ENCODE data around the gene FHIT. TPM values are rescaled to one million over a fixed set of nuclear protein-coding genes. Genes with fewer than 3 reads are reported as not detected.

FHIT gene
- total RNA-seq, 1 experiment from 2014 or later = 9.8 TPM

GRCh38 chr3:60198179-60198720 lies 1053.0 kb downstream of the FHIT start:
- H3K27me3 ChIP-seq (ENCODE audit: insufficient read depth, low read depth) = no peaks in the 10 kb centered on the region
- CTCF ChIA-PET = no interaction called here
- H3K9me3 ChIP-seq (ENCODE audit: insufficient read depth, low read depth) = no peaks in the 10 kb centered on the region
- POLR2A ChIA-PET (ENCODE audit: unreplicated experiment) = no interaction called here
- H3K4me1 ChIP-seq (replicated peaks; ENCODE audit: insufficient read depth) = no peaks in the 10 kb centered on the region
- BruUV-seq (replicated peaks) = no TSS peak
- no peaks in the 10 kb centered on the region for H3K9me2 ChIP-seq (ENCODE audit: insufficient read depth)
- no peaks in the 10 kb centered on the region for H3K36me3 ChIP-seq (ENCODE audit: low read depth)
- intact Hi-C loops (cut with micrococcal nuclease; ENCODE audit: unreplicated experiment) = no loop called here
- no peak overlapping the region for H3K27ac ChIP-seq
- H3K79me2 ChIP-seq (ENCODE audit: low read depth) = no peaks in the 10 kb centered on the region
- H3K4me2 ChIP-seq = no peak overlapping the region
- no peaks in the 10 kb centered on the region for H4K20me1 ChIP-seq (ENCODE audit: insufficient read depth)
- TF ChIP-seq EZH2 (IDR thresholded peaks at IDR 0.05; ENCODE audit: low read depth) = no peak
- TF ChIP-seq, protein P1, sequence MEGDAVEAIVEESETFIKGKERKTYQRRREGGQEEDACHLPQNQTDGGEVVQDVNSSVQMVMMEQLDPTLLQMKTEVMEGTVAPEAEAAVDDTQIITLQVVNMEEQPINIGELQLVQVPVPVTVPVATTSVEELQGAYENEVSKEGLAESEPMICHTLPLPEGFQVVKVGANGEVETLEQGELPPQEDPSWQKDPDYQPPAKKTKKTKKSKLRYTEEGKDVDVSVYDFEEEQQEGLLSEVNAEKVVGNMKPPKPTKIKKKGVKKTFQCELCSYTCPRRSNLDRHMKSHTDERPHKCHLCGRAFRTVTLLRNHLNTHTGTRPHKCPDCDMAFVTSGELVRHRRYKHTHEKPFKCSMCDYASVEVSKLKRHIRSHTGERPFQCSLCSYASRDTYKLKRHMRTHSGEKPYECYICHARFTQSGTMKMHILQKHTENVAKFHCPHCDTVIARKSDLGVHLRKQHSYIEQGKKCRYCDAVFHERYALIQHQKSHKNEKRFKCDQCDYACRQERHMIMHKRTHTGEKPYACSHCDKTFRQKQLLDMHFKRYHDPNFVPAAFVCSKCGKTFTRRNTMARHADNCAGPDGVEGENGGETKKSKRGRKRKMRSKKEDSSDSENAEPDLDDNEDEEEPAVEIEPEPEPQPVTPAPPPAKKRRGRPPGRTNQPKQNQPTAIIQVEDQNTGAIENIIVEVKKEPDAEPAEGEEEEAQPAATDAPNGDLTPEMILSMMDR (conservative IDR thresholded peaks at IDR 0.05) = no peak
- no peak for DNase-seq
- no peak overlapping the region for H2AFZ ChIP-seq
- no peak overlapping the region for H3K4me3 ChIP-seq
- H3F3A ChIP-seq (ENCODE audit: insufficient read depth, low read depth) = no peaks in the 10 kb centered on the region

DNA sequence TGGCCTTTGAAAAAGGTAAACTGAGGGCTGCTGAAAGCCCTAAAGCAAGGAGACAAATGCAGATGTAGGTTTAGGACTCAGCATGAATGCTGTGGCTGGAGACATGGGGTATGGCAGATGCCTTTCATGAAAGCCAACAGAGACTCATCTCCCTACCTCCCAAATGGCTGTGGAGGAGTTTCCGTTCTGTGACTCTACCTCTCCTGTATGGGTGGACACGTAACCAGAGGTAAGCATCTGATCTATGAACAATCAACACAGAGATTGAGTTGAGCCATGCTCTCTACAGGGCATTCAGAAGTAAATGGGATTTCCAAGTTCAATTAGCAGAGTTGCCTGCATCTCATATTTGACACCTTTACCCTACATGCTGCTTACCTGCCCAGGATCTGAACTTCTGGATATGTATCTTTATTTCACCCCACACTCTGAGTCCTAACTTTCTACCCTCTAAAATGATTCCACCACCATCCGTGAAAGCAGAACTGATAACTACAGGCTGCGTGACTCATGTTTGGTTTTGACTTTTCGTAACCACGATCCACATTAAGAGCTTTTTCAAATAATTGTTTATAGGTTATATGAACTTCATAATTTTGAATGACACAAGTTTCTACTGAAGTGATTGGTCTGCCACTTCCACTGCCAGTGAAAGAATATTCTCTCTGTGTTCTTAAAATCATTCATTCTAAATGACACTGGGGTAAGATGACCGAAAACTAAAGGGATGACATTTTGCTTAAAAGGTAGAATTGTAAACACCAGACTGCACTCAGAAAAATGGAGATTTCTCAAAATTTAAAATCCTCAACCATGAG lies 1058.7 kb downstream of the FHIT start:
- no TSS peak for BruUV-seq (replicated peaks)
- no peaks in the 10 kb centered on the region for H3K4me1 ChIP-seq (replicated peaks; ENCODE audit: insufficient read depth)
- H3K27ac ChIP-seq = no peak overlapping the region
- H3K36me3 ChIP-seq (ENCODE audit: low read depth) = no peaks in the 10 kb centered on the region
- intact Hi-C loops (cut with micrococcal nuclease; ENCODE audit: unreplicated experiment) = no loop called here
- TF ChIP-seq, protein P1 (conservative IDR thresholded peaks at IDR 0.05) = no peak
- no peak for TF ChIP-seq EZH2 (IDR thresholded peaks at IDR 0.05; ENCODE audit: low read depth)
- H4K20me1 ChIP-seq (ENCODE audit: insufficient read depth) = no peaks in the 10 kb centered on the region
- H2AFZ ChIP-seq = no peak overlapping the region
- no peaks in the 10 kb centered on the region for H3K9me3 ChIP-seq (ENCODE audit: insufficient read depth, low read depth)
- H3K79me2 ChIP-seq (ENCODE audit: low read depth) = no peaks in the 10 kb centered on the region
- POLR2A ChIA-PET (ENCODE audit: unreplicated experiment) = no interaction called here
- no peaks in the 10 kb centered on the region for H3K27me3 ChIP-seq (ENCODE audit: insufficient read depth, low read depth)
- H3K4me2 ChIP-seq = no peak overlapping the region
- H3K9me2 ChIP-seq (ENCODE audit: insufficient read depth) = no peaks in the 10 kb centered on the region
- no peaks in the 10 kb centered on the region for H3F3A ChIP-seq (ENCODE audit: insufficient read depth, low read depth)
- H3K4me3 ChIP-seq = no peak overlapping the region
- CTCF ChIA-PET = no interaction called here
- DNase-seq = no peak

DNA sequence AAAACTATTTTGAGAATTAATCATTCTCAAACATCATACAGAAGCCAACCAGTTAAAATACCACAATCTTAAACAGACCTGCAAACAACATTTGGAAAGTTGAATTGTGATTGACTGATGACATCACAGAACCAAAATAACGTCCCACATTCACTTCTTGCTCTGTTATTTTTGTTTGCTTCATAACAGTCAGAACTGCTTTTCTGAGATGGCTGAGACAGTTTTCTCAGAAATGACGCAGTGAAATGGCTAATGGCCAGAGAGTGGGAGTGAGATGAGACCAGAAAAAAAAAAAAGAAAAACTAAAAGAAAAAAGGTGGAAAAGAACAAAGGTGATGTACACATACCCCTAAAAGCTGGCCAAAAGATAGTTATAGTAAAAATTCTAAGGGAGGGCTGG lies 1061.2 kb downstream of the FHIT start:
- Histone ChIP-seq H3K9me3 (ENCODE audit: insufficient read depth, low read depth) (no peaks in the 10 kb centered on the region), H3K79me2 (ENCODE audit: low read depth) (no peaks in the 10 kb centered on the region), H3K27me3 (ENCODE audit: insufficient read depth, low read depth) (no peaks in the 10 kb centered on the region), H3K4me1 (replicated peaks; ENCODE audit: insufficient read depth) (no peaks in the 10 kb centered on the region), H4K20me1 (ENCODE audit: insufficient read depth) (no peaks in the 10 kb centered on the region), H3F3A (ENCODE audit: insufficient read depth, low read depth) (no peaks in the 10 kb centered on the region), H3K4me3 (no peak overlapping the region), H3K9me2 (ENCODE audit: insufficient read depth) (no peaks in the 10 kb centered on the region; the same call in 1 of the 2 replicates), H3K4me2 (no peak overlapping the region), H3K36me3 (ENCODE audit: low read depth) (no peaks in the 10 kb centered on the region), H2AFZ (no peak overlapping the region), H3K27ac (no peak overlapping the region)
- no peak for TF ChIP-seq EZH2 (IDR thresholded peaks at IDR 0.05; ENCODE audit: low read depth)
- TF ChIP-seq, protein P1 (conservative IDR thresholded peaks at IDR 0.05) = no peak
- no TSS peak for BruUV-seq (replicated peaks)
- intact Hi-C loops (cut with micrococcal nuclease; ENCODE audit: unreplicated experiment) = no loop called here
- ChIA-PET CTCF (no interaction called here), POLR2A (ENCODE audit: unreplicated experiment) (no interaction called here)
- DNase-seq = no peak

All from PC-9 (cell line).